GM18907 (cell line): ENCODE data around the gene TRIM26.
"Not testable (repeated sequence)": the region's sequence is repeated elsewhere in the genome, so short reads cannot be mapped to it uniquely, and the experiment has no call there.

Experiments
- ATAC-seq: cut with Tn5 transposase; IDR thresholded peaks from one replicate; pipeline ENCODE4 v1.9.1; 2021; ENCODE audit warnings: mild to moderate bottlenecking, moderate library complexity; ENCODE audit not compliant: unreplicated experiment

The TRIM26 gene

DNA sequence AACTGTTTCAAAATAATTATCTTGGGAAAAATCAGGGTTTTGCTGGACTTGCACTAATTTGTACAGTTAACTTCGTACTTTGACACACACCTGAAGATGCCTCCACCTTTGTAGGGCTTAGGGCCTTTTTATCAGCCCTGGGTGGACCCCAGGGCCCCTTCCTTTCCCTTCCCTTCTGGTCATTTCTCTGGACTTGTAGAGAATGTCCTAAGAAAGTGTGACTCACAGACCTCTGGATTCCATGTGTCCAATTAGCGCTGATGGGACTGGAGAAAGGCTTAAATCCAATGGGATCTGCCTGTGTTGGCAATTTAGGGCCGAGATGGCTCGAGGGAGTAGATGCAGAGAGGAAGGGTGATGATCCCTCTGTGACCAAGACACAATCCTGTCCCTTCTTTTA, 40.5 kb downstream of the TRIM26 start:
- no peak for ATAC-seq

DNA sequence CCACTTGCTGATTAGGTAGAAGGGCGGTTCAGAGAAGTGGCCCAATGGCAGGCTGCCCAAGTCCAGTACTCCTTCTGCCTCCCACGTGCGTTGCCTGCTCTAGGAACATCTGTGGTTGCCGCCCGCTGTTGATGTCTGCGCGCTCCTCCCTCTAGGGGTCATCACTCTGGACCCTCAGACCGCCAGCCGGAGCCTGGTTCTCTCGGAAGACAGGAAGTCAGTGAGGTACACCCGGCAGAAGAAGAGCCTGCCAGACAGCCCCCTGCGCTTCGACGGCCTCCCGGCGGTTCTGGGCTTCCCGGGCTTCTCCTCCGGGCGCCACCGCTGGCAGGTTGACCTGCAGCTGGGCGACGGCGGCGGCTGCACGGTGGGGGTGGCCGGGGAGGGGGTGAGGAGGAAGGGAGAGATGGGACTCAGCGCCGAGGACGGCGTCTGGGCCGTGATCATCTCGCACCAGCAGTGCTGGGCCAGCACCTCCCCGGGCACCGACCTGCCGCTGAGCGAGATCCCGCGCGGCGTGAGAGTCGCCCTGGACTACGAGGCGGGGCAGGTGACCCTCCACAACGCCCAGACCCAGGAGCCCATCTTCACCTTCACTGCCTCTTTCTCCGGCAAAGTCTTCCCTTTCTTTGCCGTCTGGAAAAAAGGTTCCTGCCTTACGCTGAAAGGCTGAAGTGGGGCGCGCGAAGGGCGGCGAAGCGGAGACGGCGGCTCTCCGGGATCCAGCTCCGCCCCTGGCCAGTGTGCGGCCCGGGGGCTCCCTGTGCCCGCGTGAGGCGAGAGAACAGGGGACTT, 41.3 kb downstream of the TRIM26 start:
- ATAC-seq, result no peak

GRCh38 chr6:30169658-30170614, 43.3 kb downstream of the TRIM26 start:
- ATAC-seq, result no peak

DNA sequence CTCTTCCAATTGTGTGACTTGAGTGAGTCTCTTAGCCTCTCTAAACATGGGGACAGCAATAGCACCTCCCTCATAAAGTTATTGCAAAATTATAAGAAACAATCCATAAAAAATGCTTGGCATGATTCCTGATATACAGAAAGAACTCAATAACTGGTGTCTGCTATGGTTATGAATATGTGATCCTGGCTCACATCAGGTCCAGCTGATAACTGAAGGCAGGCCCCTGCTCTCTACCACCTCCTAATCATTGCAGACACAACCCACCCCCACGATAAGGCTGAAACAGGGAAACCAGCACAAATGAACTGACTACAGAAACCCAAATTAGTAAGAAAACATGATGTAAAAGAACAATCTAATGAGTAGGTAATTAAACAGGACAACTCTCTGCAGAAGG, 44.5 kb downstream of the TRIM26 start:
- ATAC-seq, result no peak

GRCh38 chr6:30167101-30167500, 46.1 kb downstream of the TRIM26 start:
- ATAC-seq, result no peak

DNA sequence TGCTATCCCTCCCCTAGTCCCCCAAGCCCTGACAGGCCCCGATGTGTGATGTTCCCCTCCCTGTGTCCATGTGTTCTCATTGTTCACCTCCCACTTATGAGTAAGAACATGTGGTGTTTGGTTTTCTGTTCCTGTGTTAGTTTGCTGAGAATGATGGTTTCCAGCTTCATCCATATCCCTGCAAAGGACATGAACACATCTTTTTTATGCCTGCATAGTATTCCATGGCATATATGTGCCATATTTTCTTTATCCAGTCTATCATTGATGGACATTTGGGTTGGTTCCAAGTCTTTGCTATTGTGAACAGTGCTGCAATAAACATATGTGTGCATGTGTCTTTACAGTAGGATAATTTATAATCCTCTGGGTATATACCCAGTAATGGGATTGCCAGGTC, 48.0 kb downstream of the TRIM26 start:
- ATAC-seq, result not testable (repeated sequence)

- ATAC-seq, result no peak
These were observed 48.5 kb downstream of the TRIM26 start for GRCh38 chr6:30164714-30165113.

GRCh38 chr6:30163918-30164654, 49.1 kb downstream of the TRIM26 start:
- ATAC-seq, result no peak

- ATAC-seq, result no peak
These were observed 49.9 kb downstream of the TRIM26 start, which contains the start of gene TRIM15 for GRCh38 chr6:30163090-30163917. TSS of gene TRIM15 (plus strand) at chr6:30163546. CDS start at chr6:30163685, 139 bp downstream.

GRCh38 chr6:30162265-30163089, 50.7 kb downstream of the TRIM26 start:
- ATAC-seq, result no peak

DNA sequence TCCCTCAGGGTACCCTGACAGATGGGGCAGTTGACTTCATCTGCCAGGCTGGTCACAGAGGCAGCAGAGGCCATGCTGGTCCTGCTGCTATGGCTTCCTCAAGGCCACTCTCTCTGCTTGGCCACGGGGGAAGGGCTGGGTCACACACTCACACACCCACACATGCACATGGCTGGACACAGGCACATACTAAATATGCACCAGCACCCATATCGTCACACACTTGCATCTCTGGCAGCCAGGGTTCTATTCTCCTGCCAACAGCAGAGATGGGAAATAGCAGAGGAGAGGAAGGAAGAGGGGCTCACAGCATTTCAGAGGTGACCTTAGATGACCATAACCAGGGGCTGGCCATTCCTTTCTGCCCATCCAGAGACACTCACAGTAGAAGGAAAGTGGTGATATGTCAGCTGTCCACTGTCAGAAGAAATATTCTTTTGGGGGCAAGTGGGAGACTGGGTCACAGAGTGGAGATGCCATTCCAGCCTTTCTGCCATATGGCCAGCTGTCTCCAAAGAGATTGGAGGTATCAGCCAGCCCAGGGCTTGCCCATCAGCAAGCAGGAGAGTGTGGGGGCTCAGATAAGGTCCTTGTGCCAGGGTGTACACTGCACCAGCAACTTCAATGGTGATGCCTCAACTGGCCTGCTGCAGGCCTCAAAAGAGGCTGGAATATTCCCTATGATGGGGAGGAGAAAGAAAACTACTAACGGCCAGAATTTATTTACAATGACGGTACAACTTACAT, 52.2 kb downstream of the TRIM26 start, which contains the start of gene TRIM10:
Gene TRIM10, minus strand, starts transcription at position 427 of the 747 bp plus-strand sequence. Its CDS starts 353 bp downstream, at position 74.
- no peak for ATAC-seq

DNA sequence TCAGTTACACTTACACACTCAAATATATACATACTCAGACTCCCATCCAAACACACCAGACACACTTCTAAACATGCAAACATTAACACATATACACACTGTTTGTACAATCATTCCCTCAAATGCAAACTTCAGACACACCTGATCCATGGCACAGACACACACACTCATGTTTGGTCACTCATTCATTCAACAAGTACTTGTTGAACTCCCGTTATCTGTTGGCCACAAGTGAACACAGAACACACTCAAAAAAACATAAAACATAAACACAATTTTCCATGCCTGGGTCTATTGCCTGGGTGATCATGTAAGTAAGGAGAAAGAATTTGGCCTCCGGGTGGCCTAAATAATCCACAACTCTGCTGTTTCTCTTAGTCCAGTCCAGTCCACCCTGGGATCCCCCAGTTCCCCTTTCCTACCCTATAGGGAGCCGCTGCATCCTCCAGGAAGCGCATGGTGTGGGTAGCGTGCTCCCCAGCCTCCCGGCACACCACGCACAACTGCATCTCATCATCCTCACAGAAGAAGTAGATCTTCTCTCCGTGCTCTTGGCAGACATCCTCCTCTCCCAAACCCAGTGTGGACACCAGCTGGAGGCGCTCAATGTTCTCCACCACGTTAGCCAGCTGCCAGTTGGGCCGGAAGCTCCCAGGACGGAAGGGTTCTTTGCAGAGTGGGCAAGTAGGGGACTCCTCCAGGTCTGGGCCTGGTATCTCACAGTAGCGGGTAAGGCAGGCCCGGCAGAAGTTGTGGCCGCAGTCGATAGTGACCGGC, 53.0 kb downstream of the TRIM26 start:
- no peak for ATAC-seq

DNA sequence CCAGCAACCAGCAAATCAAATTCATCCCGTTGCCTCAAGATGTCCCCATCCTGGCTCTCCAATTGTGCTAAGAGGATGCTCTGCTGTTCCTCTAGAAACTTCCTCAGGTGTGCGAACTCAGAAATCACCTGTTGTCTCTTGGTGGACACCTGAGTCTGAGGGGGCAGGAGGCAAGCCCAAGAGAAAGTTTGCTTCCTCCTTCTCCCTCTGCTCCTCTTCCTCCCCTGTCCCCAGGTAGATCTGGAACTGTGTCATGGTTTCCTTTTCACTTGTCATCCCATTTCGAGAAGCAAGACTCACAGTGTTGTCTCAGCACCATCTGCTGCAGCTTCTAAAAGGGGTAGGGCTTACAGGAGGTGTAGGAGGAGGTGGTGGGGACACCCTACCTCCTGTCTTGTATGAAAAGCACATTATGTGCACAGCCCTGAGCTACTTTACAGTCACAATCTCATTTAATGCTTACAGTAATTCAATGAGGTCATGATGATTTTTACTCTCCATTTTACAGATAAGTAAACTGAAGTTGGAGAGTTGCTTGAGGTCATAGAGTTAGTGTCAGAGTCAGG, 54.6 kb downstream of the TRIM26 start:
- no peak for ATAC-seq

GRCh38 chr6:30157999-30158398, 55.2 kb downstream of the TRIM26 start:
- ATAC-seq, result no peak

GRCh38 chr6:30157581-30157980, 55.6 kb downstream of the TRIM26 start:
- no peak for ATAC-seq

GRCh38 chr6:30156774-30157173, 56.4 kb downstream of the TRIM26 start:
- no peak for ATAC-seq

- ATAC-seq, result no peak
These were observed 57.0 kb downstream of the TRIM26 start for GRCh38 chr6:30156262-30156599.
